NCI-H1092 treated with DMSO at 0.1 percent for 48 hours (cell line): ENCODE results near the gene JUNB.
"Not testable (repeated sequence)": the region's sequence is repeated elsewhere in the genome, so short reads cannot be mapped to it uniquely, and the experiment has no call there.

ENCODE experiments used
- DNase-seq: peaks from one replicate; lab custom pipeline; 2025; lab: John Stamatoyannopoulos, UW

Gene JUNB

GRCh38 chr19:12789098-12789903 lies 2.0 kb upstream of the JUNB start:
- no peak for DNase-seq

- peak; percentile 90 for DNase-seq
These were observed 1.2 kb upstream of the JUNB start for GRCh38 chr19:12789904-12790619.

- DNase-seq, result no peak
These were observed 500 bp upstream of the JUNB start for GRCh38 chr19:12790628-12791344.

GRCh38 chr19:12792051-12792852 lies 966 bp downstream of the JUNB start:
- DNase-seq, result peak; percentile 64

- no peak for DNase-seq
These were observed 1.6 kb downstream of the JUNB start for GRCh38 chr19:12792853-12793289.

GRCh38 chr19:12793290-12794195 lies 2.3 kb downstream of the JUNB start:
- DNase-seq, result peak; percentile 91

GRCh38 chr19:12794196-12794941 lies 3.1 kb downstream of the JUNB start:
- peak; percentile 53 for DNase-seq

- no peak for DNase-seq
These were observed 3.7 kb downstream of the JUNB start for GRCh38 chr19:12794971-12795381.

- peak; percentile 73 for DNase-seq
These were observed 5.1 kb downstream of the JUNB start for GRCh38 chr19:12796146-12797071.

GRCh38 chr19:12797141-12797587 lies 5.9 kb downstream of the JUNB start:
- no peak for DNase-seq

- not testable (repeated sequence) for DNase-seq
These were observed 6.3 kb downstream of the JUNB start for GRCh38 chr19:12797607-12798006.

GRCh38 chr19:12799742-12800465 lies 8.6 kb downstream of the JUNB start:
- DNase-seq, result no peak

- DNase-seq, result no peak
These were observed 9.1 kb downstream of the JUNB start for GRCh38 chr19:12800466-12800770.

- DNase-seq, result no peak
These were observed 9.7 kb downstream of the JUNB start for GRCh38 chr19:12800923-12801465.

- DNase-seq, result peak; percentile 81
These were observed 10.4 kb downstream of the JUNB start, which contains the start of the genes PRDX2 and THSD8 for GRCh38 chr19:12801466-12802266. Gene PRDX2 (minus strand): TSS chr19:12801800. CDS start chr19:12801261, 539 bp downstream. Gene THSD8 (plus strand): TSS chr19:12802069. CDS start chr19:12802072, 3 bp downstream.

- DNase-seq, result no peak
These were observed 11.2 kb downstream of the JUNB start for GRCh38 chr19:12802267-12803106.
